Right renal pelvis (tissue), 4 donors: ENCODE results near the gene PTPN1. TPM values are rescaled to one million over a fixed set of nuclear protein-coding genes. Genes with fewer than 3 reads are reported as not detected.

Source experiments
- DNase-seq, 4 donors: peaks; one replicate each; pipeline ENCODE4 v3.0.0-alpha.2; 2013; ENCODE audit warnings: low read depth in 4 of 4, low spot score in 3 of 4, missing footprints in 1 of 4
- polyA plus RNA-seq, 4 donors: library from polyadenylated mRNA; unstranded; fragments of 120-200 nt; gene quantifications; one replicate each; pipeline ENCODE4 v1.2.1, GENCODE V29; 2013; ENCODE audit not compliant: insufficient read length in 4 of 4

Gene PTPN1
- polyA plus RNA-seq, 4 donors = 32.0 to 34.9 (median 34.2) TPM

GRCh38 chr20:50571466-50571865 is 61.3 kb downstream of the PTPN1 start:
- no peak for DNase-seq

DNA sequence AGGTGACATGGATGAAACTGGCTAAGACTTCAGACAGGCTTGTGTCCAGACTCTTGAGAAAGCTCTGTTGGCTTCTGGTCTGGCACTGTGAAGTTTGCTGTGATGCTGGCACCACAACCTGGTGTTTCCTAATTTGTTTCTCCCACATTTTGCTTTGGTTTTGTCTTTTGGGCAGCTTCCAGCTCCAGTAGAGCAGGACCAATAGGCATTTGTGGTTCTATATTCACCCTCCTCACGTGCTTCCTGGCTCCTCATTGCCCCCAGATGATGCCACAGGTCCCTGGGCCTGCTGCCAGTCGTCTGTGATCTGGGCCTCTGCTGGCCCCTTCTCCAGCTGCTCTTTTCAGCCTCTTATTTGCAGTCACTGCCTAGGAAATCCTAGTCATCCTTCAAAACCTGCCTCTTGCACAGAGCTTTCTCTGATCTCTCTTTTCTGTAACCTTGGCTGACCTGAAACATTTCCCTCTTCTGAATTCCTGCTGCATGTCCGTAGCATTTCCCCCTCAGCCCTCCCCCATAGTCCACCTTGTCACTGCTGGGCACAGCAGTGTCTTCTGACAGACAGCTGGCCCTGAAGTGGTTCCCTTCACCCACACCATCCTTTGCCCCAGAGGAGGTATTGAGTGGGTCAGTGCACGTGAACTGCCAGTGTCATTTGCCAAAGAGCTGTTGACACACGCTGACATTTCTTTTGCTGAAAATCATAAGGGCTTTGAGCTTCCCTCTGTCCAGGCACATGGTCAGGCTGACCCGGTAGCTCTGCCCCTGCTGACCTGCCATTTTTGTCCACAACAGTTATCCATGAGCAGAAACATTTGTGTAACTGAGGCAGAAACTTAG is 63.0 kb downstream of the PTPN1 start:
- DNase-seq = no peak

- DNase-seq = no peak
Observed at GRCh38 chr20:50574108-50574507, 63.9 kb downstream of the PTPN1 start.

DNA sequence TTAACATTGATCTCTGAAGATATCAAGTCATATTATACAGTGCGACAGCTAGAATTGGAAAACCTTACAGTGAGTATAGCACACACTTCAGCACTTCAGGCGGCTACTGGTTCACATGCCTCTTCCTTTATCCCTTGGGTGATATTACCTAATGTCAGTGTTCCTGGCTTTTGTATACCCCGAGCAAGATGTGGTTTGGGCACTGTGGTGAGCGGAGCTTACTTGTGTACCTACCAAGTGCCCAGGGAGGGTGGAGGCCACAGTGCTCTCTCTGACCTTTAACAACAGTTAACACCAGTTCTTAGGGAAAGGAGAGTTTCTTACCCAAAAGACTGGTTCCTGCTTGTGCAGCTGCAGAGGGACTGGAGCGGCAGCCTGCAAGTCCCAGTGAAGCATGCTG is 64.4 kb downstream of the PTPN1 start:
- DNase-seq = no peak

DNA sequence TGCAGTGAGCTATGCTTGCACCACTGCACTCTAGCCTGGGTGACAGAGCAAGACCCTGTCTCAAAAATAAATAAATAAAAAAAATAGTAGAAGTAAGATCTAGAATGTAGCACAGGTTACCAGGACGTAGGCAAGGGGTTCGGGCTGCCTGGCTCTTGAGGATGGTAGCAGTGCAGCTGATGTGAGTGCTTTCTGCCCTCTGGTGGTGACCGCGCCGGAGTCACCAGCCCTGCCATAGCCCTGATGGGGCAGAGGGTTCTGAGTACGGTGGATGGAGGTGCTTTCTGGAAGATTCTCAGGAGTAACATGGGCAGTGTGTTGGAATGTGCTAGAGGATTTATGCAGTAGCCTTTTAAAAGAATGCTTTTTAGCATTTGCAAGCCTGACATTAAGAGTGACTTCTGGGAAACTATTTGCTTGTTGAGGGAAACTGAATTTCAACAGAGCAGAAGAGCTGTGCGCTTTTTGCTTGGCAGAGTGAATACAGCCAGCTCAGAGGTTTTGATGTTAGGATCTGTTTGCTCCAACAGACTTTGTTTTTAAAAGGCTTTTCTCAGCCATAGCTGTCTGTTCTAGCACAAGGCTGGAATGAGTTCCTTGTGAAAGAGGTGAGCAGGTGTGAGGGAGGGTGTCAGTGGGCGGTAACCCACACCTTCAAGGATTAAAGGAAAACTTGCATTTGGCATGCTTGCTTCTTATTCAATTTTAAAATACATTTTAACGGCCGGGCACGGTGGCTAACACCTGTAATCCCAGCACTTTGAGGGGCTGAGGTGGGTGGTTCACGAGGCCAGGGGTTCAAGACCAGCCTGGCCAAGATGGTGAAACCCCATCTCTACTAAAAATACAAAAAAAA is 65.9 kb downstream of the PTPN1 start:
- peak in 1 of 4 donors; percentile 31 for DNase-seq

GRCh38 chr20:50577175-50578018 is 67.2 kb downstream of the PTPN1 start:
- DNase-seq = no peak

DNA sequence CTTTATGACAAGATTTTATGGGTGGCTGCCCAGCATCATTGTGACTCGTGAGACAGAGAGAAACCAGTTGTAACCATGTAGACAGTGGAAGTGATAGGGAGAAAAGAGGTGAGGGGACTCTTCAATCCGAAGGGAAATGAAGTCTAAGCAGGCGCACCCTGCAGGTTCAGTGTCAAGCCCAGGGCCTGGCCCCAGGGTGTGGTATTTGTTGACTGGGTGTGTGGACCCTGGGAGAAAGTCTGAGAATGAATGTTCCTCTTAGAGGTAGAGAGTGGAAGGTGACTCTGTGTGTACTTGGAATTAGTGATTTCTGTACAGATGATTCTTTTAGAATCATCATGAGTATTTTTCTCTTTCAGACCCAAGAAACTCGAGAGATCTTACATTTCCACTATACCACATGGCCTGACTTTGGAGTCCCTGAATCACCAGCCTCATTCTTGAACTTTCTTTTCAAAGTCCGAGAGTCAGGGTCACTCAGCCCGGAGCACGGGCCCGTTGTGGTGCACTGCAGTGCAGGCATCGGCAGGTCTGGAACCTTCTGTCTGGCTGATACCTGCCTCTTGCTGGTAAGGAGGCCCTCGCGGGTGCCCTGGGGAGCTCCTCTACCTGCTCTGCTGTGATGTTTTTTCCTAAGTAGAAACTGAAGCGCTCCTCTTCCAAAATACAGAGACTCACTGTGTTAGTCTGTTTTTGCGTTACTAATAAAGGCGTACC is 68.0 kb downstream of the PTPN1 start:
- no peak for DNase-seq

GRCh38 chr20:50578778-50579165 is 68.6 kb downstream of the PTPN1 start:
- DNase-seq = no peak

DNA sequence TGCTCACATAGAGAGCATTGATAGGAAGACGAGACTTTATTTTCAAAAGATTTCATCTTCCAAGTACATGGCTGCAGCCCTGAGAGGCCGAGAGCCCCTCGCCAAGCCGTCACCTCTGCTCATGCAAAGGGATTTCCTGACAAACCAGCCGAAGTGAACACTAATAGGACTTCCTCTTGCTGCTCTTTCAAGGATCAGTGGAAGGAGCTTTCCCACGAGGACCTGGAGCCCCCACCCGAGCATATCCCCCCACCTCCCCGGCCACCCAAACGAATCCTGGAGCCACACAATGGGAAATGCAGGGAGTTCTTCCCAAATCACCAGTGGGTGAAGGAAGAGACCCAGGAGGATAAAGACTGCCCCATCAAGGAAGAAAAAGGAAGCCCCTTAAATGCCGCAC is 69.3 kb downstream of the PTPN1 start:
- DNase-seq = no peak

GRCh38 chr20:50580016-50580747 is 70.0 kb downstream of the PTPN1 start:
- peak in 1 of 4 donors; percentile 31 for DNase-seq

DNA sequence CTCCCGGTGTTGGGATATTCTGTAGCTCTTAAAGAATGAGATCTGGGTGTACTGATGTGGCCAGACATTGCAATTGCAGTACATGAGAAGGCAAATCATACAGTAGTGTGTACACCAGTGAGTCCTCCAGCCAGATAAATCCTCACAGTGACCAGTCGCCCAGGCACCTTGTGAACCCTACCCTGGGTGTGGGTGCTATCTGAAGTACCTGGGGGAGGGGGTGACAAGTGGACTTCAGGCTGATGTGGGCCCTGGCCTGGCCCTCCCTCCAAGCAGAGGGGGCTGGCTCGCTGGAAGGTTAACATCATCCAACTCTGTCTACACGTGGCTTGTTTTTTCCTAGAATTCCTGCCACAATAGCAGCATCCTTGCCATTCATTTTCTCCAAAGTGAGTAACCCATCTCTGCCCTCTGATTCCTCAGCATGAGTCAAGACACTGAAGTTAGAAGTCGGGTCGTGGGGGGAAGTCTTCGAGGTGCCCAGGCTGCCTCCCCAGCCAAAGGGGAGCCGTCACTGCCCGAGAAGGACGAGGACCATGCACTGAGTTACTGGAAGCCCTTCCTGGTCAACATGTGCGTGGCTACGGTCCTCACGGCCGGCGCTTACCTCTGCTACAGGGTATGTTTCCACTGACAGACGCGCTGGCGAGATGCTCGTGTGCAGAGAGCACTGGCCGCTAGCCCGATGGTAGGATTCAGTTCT is 70.8 kb downstream of the PTPN1 start:
- DNase-seq = no peak

DNA sequence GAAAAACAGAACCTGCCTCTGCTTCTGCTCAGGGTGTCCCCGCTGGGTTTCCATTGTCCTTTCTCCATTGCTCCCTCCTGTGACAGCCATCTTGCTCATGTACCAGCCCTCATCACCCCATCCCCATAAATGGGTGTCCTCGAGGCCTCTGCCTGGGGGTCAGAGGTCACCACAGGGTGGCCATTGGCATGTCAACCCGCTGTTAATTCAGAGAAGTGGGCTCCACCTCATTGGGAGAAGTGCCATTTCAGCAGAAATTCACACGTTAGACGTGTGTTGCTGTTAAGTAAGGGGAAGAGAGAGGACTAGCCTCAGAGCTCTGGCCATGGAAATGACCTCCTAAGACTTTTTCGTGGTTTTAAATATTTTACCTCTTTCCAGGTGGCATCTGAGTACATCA is 71.9 kb downstream of the PTPN1 start:
- no peak for DNase-seq

GRCh38 chr20:50582591-50583234 is 72.5 kb downstream of the PTPN1 start:
- DNase-seq = no peak

DNA sequence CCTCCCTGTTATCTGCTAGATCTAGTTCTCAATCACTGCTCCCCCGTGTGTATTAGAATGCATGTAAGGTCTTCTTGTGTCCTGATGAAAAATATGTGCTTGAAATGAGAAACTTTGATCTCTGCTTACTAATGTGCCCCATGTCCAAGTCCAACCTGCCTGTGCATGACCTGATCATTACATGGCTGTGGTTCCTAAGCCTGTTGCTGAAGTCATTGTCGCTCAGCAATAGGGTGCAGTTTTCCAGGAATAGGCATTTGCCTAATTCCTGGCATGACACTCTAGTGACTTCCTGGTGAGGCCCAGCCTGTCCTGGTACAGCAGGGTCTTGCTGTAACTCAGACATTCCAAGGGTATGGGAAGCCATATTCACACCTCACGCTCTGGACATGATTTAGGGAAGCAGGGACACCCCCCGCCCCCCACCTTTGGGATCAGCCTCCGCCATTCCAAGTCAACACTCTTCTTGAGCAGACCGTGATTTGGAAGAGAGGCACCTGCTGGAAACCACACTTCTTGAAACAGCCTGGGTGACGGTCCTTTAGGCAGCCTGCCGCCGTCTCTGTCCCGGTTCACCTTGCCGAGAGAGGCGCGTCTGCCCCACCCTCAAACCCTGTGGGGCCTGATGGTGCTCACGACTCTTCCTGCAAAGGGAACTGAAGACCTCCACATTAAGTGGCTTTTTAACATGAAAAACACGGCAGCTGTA is 73.4 kb downstream of the PTPN1 start:
- DNase-seq = no peak

DNA sequence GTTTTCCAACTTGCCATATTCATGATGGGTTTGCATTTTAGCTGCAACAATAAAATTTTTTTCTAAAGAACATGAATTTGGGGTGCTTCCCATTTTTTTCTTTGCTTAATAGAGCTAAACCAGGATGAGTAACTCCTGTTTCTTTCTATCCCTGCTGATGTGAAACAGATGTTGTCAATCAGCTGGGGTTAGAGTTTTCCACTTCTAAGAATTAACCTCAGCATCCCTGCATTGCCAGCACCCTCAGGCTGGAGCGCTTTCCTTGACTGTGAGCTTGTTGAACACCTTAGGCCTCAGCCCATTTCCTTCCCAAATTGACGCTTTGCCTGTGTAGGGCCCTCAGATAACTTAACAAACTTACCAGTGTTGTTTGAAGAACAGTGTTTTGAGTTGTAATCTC is 74.5 kb downstream of the PTPN1 start:
- no peak for DNase-seq

DNA sequence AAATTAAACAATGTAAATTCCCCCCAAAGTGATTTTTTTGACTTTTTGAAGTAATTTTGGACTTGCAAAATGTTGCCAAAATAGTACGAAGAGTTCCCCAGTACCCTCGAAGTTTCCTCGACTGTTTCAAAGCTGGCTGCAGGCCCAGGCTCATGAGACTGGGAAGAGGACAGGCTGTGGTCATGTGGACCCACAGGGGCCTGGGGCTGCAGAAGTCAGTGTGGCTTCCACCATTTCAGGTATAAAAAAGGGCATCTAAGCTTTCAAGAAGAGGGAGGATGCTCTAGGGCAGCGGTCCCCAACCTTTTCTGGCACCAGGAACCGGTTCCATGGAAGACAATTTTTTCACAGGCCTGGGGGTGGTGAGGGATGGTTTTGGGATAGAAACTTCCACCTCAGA is 75.0 kb downstream of the PTPN1 start:
- DNase-seq = no peak

DNA sequence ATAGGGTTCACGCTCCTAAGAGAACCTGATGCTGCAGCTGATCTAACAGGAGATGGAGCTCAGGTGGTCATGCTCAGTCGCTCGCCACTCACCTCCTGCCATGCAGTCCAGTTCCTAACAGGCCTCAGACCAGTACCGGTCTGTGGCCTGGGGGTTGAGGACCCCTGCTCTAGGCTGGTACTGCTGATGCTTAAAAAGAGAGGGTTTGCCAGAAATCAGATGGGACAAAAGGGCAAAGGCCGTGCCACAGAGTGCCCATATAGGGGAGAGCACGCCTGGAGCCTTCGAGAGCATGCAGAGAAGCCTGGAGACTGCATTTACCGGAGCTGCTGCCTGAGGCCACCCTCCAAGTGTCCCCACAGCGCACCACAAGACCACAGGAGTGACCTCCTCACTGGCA is 75.5 kb downstream of the PTPN1 start:
- no peak for DNase-seq
